GM19238 (cell line): ENCODE data around the gene S100PBP.
"Not testable (repeated sequence)": the region's sequence is repeated elsewhere in the genome, so short reads cannot be mapped to it uniquely, and the experiment has no call there.

Source experiments
- DNase-seq: peaks from one replicate; pipeline ENCODE4 v3.0.0; 2011; ENCODE audit warnings: low spot score; ENCODE audit not compliant: insufficient read length

S100PBP gene

GRCh38 chr1:32784817-32785216 is 32.6 kb upstream of the S100PBP start:
- no peak for DNase-seq

- no peak for DNase-seq
Observed at GRCh38 chr1:32786856-32787255, 30.6 kb upstream of the S100PBP start.

GRCh38 chr1:32789356-32789755 is 28.1 kb upstream of the S100PBP start:
- not testable (repeated sequence) for DNase-seq

- no peak for DNase-seq
Observed at GRCh38 chr1:32791881-32792280, 25.6 kb upstream of the S100PBP start.

GRCh38 chr1:32795763-32796162 is 21.7 kb upstream of the S100PBP start:
- DNase-seq = not testable (repeated sequence)

- no peak for DNase-seq
Observed at GRCh38 chr1:32797456-32797855, 20.0 kb upstream of the S100PBP start.

- DNase-seq = no peak
Observed at GRCh38 chr1:32798191-32798590, 19.3 kb upstream of the S100PBP start.

GRCh38 chr1:32798679-32799416 is 18.6 kb upstream of the S100PBP start:
- peak; percentile 17 for DNase-seq

GRCh38 chr1:32801096-32801715 is 16.2 kb upstream of the S100PBP start:
- no peak for DNase-seq

GRCh38 chr1:32804460-32804859 is 13.0 kb upstream of the S100PBP start:
- DNase-seq = not testable (repeated sequence)

GRCh38 chr1:32806290-32806689 is 11.2 kb upstream of the S100PBP start:
- no peak for DNase-seq

GRCh38 chr1:32806910-32807523 is 10.4 kb upstream of the S100PBP start:
- DNase-seq = no peak

GRCh38 chr1:32808580-32808979 is 8.9 kb upstream of the S100PBP start:
- DNase-seq = no peak

GRCh38 chr1:32810358-32810757 is 7.1 kb upstream of the S100PBP start:
- DNase-seq = no peak

GRCh38 chr1:32811265-32811664 is 6.2 kb upstream of the S100PBP start:
- no peak for DNase-seq

- no peak for DNase-seq
Observed at GRCh38 chr1:32811917-32812316, 5.5 kb upstream of the S100PBP start.

GRCh38 chr1:32813941-32814739 is 3.3 kb upstream of the S100PBP start:
- no peak for DNase-seq

- no peak for DNase-seq
Observed at GRCh38 chr1:32816676-32817158, 736 bp upstream of the S100PBP start.

GRCh38 chr1:32817815-32818786 is 648 bp downstream of the S100PBP start:
- DNase-seq = no peak

GRCh38 chr1:32818804-32819541 is 1.5 kb downstream of the S100PBP start:
- DNase-seq = peak; percentile 48
